H7 (cell line): ENCODE measurements around the gene UBTD1. TPM values are rescaled to one million over a fixed set of nuclear protein-coding genes. Genes with fewer than 3 reads are reported as not detected.
"Not testable (repeated sequence)": the region's sequence is repeated elsewhere in the genome, so short reads cannot be mapped to it uniquely, and the experiment has no call there.

ENCODE experiments used
- DNase-seq: peaks from one replicate; pipeline ENCODE4 v3.0.0; 2012
- H3K27me3 ChIP-seq: 2 replicates; pipeline ENCODE4 v1.6.0; 2011; ENCODE audit warnings: mild to moderate bottlenecking, low read length; ENCODE audit not compliant: control insufficient read depth, insufficient read depth
- H3K36me3 ChIP-seq: replicated peaks from 2 replicates; pipeline ENCODE4 v1.5.1; 2011; ENCODE audit warnings: low read length; ENCODE audit not compliant: control insufficient read depth, insufficient read depth
- H3K4me3 ChIP-seq: 2 replicates; pipeline ENCODE4 v1.5.1; 2011; ENCODE audit warnings: low read depth, mild to moderate bottlenecking, control low read depth, low read length, moderate library complexity; ENCODE audit not compliant: insufficient read depth
- total RNA-seq: library from RNA; depleted of rRNA; stranded (reverse); fragments of >200 nt; shearing (Covaris generic); gene quantifications from 2 replicates; pipeline ENCODE4 v1.2.3, GENCODE V29; 2014

The UBTD1 gene
- total RNA-seq, 1 experiment from 2014 or later, result 30.2 TPM

- H3K27me3 ChIP-seq, result no peaks in the 10 kb centered on the region
- peaks cover 2% of the 10 kb centered on the region for H3K36me3 ChIP-seq
- DNase-seq, result peak; percentile 8
- H3K4me3 ChIP-seq, result no peak overlapping the region
These were observed 67.7 kb downstream of the UBTD1 start for GRCh38 chr10:97566336-97566996.

- peak; percentile 38 for DNase-seq
These were observed 69.2 kb downstream of the UBTD1 start for GRCh38 chr10:97567891-97568290.

GRCh38 chr10:97570146-97570788 lies 71.5 kb downstream of the UBTD1 start:
- Histone ChIP-seq H3K4me3 (no peak overlapping the region), H3K36me3 (peaks cover 2% of the 10 kb centered on the region), H3K27me3 (no peaks in the 10 kb centered on the region)
- peak; percentile 22 for DNase-seq

More at GRCh38 chr10:97567891-97568290, 69.2 kb downstream of the UBTD1 start:
- Histone ChIP-seq H3K27me3 (no peaks in the 10 kb centered on the region), H3K4me3 (no peak overlapping the region), H3K36me3 (peaks cover 2% of the 10 kb centered on the region)

- H3K27me3 ChIP-seq, result no peaks in the 10 kb centered on the region
- DNase-seq, result peak; percentile 25
- H3K36me3 ChIP-seq, result peaks cover 2% of the 10 kb centered on the region
- H3K4me3 ChIP-seq, result no peak overlapping the region
These were observed 72.2 kb downstream of the UBTD1 start for GRCh38 chr10:97570789-97571471.

- H3K27me3 ChIP-seq, result no peaks in the 10 kb centered on the region
- H3K36me3 ChIP-seq, result peaks cover 2% of the 10 kb centered on the region
- DNase-seq, result peak; percentile 19
- no peak overlapping the region for H3K4me3 ChIP-seq
These were observed 72.9 kb downstream of the UBTD1 start for GRCh38 chr10:97571622-97572021.

- Histone ChIP-seq H3K4me3 (no peak within 1 kb of the TSS), H3K36me3 (peaks cover 2% of the 10 kb centered on the region), H3K27me3 (no peaks in the 10 kb centered on the region)
- peak; percentile 93 for DNase-seq
These were observed 73.7 kb downstream of the UBTD1 start, which contains the start of gene ANKRD2 for GRCh38 chr10:97572214-97572989. TSS of gene ANKRD2 (plus strand) at chr10:97572779. CDS start at chr10:97572789, 10 bp downstream.

GRCh38 chr10:97573021-97573420 lies 74.3 kb downstream of the UBTD1 start:
- Histone ChIP-seq H3K4me3 (no peak overlapping the region), H3K27me3 (no peaks in the 10 kb centered on the region), H3K36me3 (peaks cover 2% of the 10 kb centered on the region)
- no peak for DNase-seq

- Histone ChIP-seq H3K27me3 (no peaks in the 10 kb centered on the region), H3K4me3 (no peak overlapping the region), H3K36me3 (no peaks in the 10 kb centered on the region; the same call in none of the 2 replicates)
- no peak for DNase-seq
These were observed 74.9 kb downstream of the UBTD1 start for GRCh38 chr10:97573672-97574071.

GRCh38 chr10:97574374-97575126 lies 75.8 kb downstream of the UBTD1 start:
- no peaks in the 10 kb centered on the region; the same call in 1 of the 2 replicates for H3K36me3 ChIP-seq
- DNase-seq, result peak; percentile 59

GRCh38 chr10:97575127-97575668 lies 76.5 kb downstream of the UBTD1 start:
- no peaks in the 10 kb centered on the region; the same call in 1 of the 2 replicates for H3K36me3 ChIP-seq
- H3K4me3 ChIP-seq, result no peak overlapping the region
- peak; percentile 50 for DNase-seq
- no peaks in the 10 kb centered on the region for H3K27me3 ChIP-seq

More at GRCh38 chr10:97574374-97575126, 75.8 kb downstream of the UBTD1 start:
- no peaks in the 10 kb centered on the region for H3K27me3 ChIP-seq
- H3K4me3 ChIP-seq, result no peak overlapping the region

GRCh38 chr10:97576487-97576886 lies 77.8 kb downstream of the UBTD1 start:
- not testable (repeated sequence) for H3K27me3 ChIP-seq, H3K4me3 ChIP-seq, H3K36me3 ChIP-seq, DNase-seq

- DNase-seq, result peak; percentile 55
- H3K27me3 ChIP-seq, result no peaks in the 10 kb centered on the region
- no peak overlapping the region for H3K4me3 ChIP-seq
- no peaks in the 10 kb centered on the region for H3K36me3 ChIP-seq
These were observed 79.0 kb downstream of the UBTD1 start for GRCh38 chr10:97577701-97578100.

GRCh38 chr10:97578171-97578844 lies 79.6 kb downstream of the UBTD1 start:
- Histone ChIP-seq H3K4me3 (no peak overlapping the region), H3K27me3 (no peaks in the 10 kb centered on the region), H3K36me3 (no peaks in the 10 kb centered on the region)
- peak; percentile 64 for DNase-seq
